ENCODE results near the gene AMOTL2.

Gene AMOTL2

GRCh38 chr3:134350861-134351311, 23.4 kb downstream of the AMOTL2 start:
- DNase-seq, result no peak

DNA sequence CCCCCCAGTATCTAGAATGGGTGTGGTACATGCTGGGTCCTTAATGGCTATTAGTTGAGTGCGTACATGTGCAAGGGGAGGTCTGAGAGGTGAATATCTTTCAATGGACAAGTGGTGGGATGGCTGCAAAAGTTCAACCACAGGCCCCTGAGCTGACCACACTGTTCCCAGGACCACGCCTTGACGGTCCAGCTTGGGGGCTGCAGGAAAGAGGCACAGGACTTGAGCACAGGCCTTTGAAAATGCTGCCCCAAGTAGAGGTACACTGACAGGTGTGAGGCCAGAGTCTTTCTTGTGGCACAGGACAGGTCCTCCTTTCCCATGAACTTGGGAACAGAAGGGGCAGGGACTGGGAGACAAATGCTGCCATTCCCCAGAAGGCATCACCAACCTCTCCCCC, 24.0 kb downstream of the AMOTL2 start:
- DNase-seq, result no peak

DNA sequence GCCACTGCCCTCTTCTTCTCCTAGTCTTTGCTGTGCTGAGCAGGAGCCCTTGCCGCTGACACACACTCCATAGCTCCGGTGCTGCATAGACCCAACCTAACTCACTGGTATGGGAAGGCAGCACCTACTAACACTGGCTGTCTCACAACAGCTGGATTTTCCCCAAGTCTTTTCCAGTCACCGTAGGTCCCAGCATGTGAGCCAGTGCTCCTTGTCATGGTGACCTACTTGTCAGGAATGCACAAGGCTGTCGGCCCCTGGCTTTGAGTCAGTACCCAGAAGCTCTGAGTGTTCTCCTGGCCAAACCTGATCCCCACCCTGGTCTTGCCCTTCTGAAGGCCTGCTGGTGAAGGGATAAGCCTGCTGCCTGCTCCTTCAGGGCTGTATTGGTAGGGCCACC, 25.7 kb downstream of the AMOTL2 start:
- no peak for DNase-seq

DNA sequence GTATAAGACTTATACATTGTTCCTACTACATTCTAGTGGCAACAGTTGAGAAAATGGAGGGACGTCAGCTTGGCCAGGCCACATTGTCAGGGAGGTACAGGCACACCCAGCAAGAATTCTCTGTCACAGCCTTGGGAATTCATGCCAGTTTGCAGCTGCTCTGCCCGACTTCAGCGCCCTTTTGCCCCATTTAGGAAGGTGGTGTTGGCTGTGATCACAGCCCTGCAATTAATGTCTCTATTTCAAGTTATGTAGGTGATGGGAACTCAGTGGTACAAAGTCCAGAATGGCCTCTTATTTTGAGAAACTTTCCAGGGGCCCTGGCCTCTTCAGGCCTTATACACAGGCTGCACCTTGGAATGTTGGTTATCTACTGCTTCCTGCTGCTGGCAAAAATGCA, 26.7 kb downstream of the AMOTL2 start:
- DNase-seq, result no peak

- DNase-seq, result no peak
These were observed 27.5 kb downstream of the AMOTL2 start for GRCh38 chr3:134346744-134347143.

DNA sequence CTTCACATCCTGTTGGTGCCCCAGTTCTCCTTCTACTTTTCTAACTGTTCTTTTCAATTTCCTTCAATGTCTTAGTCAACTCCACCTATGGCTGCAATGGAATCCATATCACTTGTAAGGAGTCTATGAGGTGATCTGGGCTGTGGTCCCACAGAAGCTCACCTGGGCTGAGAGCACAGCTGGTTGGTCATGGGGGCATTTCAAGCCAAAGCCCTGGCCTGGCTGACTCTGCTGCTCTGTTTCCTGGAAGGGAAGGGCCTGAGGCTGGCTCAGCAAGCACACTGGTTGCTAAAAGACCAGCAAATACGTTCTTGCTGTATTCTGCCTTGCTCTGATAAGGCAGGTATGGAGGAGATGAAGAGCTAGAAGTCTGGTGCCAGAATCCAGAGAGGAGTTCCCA, 29.0 kb downstream of the AMOTL2 start:
- no peak for DNase-seq

GRCh38 chr3:134344560-134344959, 29.7 kb downstream of the AMOTL2 start:
- DNase-seq, result no peak

DNA sequence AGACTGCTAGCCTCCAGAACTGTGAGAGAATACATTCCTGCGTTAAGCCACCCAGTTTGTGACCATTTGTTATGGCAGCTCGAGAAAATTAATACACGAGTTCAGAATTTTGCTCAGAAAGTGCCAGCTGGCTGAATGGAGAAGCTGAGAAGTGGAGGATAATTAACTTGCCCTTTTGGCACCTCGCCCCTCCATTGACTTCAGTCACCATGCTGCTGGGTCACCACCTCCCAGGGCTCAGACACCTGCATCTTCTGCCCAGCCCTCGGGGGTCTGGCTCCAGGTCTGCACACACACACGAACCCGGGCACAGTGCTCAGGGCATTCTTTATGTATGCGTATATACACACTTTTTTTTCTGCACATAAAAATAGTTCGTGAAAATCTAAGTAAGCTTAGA, 32.0 kb downstream of the AMOTL2 start:
- DNase-seq, result no peak

DNA sequence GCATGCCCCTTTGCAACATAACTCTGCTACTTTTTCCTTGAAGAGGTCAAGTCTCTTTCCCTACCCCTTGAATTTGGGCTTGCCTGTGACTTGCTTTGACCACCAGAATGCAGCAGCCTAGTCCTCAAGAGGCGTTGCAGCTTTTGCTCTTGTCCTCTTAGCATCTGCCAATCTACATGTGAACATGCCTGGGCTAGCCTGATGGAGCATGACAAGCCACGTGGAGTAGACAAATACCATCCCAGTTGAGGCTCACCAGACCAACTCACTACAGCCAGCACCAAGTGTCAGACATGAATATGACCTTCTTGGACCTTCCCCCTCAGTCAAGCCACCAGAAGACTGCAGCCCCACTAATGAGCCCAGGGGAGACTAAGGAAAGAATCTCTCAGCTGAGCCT, 32.9 kb downstream of the AMOTL2 start:
- DNase-seq, result peak; percentile 29

GRCh38 chr3:134340982-134341365, 33.3 kb downstream of the AMOTL2 start:
- DNase-seq, result no peak

DNA sequence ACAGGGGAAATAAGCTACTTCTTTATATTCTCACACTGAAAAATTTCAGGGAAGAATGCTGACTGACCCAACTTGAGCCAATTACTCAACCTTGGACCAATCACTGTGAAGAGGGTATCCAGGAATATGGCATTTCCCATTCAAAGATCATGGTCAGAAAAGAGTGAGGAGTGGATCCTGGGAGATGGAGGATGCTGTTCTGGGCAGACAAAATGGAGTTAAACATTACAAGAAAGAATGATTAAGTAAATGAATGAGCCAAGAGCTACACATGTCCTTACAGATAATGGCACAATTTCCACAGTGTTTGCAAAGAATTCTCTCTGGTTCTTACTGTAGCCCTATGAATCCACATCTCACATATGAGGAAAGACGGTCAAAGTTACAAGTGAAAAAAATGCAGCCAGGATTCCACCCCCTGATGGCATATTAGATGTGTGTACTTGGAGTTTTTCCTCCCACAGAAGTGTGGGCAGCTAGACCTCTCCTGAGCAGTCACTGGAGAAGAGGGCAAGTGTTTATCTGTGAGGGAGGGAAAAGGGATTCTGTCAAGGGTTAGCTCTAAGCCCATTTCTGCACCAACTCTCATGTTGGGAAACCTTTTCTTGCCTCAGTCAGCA, 33.8 kb downstream of the AMOTL2 start:
- DNase-seq, result no peak

- DNase-seq, result no peak
These were observed 34.3 kb downstream of the AMOTL2 start for GRCh38 chr3:134339913-134340312.

DNA sequence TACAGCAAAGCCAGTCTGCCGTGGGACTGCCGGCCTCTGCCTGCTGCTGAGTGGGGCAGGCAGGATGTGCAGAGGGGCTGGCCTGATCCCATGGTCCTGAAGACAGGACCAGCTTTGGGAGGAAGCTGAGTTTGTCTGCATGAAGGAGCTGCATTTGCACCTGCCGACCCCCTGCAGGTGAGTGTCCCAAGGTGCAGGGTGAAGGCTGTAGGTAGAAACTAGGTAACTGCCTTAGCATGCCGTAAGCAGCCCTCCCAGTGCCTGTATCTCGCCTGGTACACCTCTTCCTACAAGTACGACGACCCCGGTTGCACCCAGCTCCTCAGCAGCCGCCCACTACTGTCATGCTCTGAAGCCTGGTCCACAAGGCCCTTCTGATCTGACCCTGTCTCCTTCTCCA, 34.9 kb downstream of the AMOTL2 start:
- DNase-seq, result no peak

GRCh38 chr3:134338516-134339261, 35.6 kb downstream of the AMOTL2 start:
- DNase-seq, result no peak

- no peak for DNase-seq
These were observed 36.1 kb downstream of the AMOTL2 start for GRCh38 chr3:134338201-134338512.

GRCh38 chr3:134337511-134338200, 36.6 kb downstream of the AMOTL2 start:
- DNase-seq, result no peak

GRCh38 chr3:134337071-134337482, 37.2 kb downstream of the AMOTL2 start:
- no peak for DNase-seq

DNA sequence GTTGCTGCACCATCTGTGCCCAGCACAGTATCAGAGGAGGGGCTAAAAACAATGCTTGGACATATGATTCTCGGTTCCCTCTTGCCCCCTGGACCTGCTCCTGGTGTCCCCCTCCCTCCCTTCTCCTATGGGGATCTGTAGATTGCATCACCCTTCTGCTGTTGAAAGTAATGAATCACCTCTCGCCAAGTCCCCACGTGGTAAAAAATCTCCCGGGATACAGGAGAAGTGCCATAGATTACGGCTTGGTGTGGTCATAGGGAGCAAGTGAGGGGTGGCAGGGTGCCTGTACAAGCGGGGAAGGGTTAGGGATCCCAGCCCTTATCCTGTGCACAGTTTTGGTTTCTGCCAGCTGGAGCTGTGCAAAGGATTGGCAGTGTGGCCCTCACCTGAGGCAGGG, 37.7 kb downstream of the AMOTL2 start:
- DNase-seq, result peak; percentile 30

DNA sequence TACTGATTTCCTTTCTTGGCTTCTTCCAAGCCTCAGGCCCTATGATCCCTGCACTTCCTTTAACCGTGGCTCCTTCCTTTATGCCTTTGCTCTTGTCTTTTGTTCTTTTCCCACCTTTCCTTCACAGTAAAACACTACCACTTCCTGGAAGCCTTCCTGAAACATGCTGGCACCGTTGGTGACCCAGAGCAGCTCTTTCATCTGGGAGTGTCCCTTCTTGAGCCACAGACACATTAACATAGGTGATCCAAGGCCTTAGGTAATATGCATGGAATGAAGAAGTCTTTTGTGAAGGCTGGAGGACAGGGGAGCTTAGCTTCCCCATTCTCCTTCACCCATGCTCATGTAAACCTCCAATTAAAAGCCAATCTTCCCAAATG, 39.4 kb downstream of the AMOTL2 start:
- no peak for DNase-seq

GRCh38 chr3:134334231-134334900, 39.9 kb downstream of the AMOTL2 start:
- no peak for DNase-seq

GRCh38 chr3:134333522-134334181, 40.6 kb downstream of the AMOTL2 start:
- no peak for DNase-seq

DNA sequence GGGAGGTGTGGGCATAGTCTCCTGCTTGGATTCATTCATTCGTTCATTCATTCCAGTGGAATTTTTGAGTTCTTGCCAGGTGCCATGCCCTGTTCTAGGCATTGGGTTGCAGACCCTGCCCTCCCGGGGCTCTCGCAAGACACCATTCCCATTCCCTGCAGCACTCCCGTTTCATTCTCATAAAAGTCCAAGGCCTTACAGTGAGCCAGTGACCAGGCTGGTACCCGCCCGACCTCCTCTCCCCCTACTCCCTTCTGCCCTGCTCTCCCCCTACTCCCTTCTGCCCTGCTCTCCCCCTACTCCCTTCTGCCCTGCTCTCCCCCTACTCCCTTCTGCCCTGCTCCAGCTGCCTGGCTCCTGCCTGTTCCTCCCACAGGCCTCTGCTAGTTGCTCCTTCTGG, 41.9 kb downstream of the AMOTL2 start:
- no peak for DNase-seq

- DNase-seq, result no peak
These were observed 42.4 kb downstream of the AMOTL2 start for GRCh38 chr3:134331811-134332199.

Measured in NCI-H2171 (cell line).